8988T (cell line): Measurements from ENCODE around the gene SLAMF6.
"Not testable (repeated sequence)": the region's sequence is repeated elsewhere in the genome, so short reads cannot be mapped to it uniquely, and the experiment has no call there.

Experiments used
- DNase-seq: peaks from one replicate; pipeline ENCODE4 v3.0.0; 2011

SLAMF6 gene

DNA sequence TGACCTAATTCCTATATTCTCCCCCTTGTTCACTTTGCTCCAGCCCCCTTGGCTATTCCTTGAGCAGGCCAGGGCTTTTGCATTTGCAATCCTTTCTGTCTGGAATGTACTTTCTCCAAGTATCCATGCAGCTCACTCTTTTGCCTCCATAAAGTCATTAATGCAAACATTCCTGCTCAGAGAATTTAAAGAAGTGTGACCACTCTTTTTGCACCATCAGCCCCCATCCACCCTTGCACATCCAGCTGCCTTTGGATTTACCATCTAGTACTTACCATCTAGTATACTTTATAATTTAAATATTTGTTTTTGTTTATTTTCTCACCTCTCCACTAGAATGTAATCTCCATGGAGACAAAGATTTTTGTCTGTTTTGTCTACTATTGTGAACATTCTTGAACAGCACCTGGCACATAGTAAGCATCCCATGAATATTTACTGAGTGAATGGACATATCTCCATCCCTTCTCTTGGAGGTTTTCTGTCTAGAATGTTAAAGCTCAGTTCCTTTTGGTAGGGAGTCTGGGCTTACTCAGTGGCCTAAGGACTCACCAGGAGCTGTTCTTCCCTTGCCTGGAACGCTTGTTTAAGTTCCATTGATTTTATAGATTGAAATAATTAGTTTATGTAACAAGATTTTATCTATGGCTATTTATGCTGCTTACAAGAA lies 22.6 kb downstream of the SLAMF6 start:
- DNase-seq, result no peak

DNA sequence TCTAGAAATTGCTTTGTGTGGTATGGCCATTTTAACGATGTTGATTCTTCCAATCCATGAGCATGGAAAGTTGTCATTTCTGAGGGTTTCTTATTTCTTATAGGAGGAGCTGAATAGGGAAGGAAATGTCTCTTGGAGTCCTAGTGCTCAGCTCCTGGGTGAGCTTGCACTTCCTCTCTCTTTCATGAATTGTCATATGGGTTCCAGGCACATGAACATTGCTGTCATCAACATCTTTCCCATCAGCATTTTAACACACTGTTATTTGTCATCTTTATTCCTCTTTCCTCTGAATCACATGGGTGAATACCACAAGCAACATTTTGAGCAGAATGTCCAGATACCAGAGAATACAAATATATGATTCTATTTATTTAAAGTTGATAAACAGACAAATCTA lies 23.4 kb downstream of the SLAMF6 start:
- DNase-seq, result no peak

DNA sequence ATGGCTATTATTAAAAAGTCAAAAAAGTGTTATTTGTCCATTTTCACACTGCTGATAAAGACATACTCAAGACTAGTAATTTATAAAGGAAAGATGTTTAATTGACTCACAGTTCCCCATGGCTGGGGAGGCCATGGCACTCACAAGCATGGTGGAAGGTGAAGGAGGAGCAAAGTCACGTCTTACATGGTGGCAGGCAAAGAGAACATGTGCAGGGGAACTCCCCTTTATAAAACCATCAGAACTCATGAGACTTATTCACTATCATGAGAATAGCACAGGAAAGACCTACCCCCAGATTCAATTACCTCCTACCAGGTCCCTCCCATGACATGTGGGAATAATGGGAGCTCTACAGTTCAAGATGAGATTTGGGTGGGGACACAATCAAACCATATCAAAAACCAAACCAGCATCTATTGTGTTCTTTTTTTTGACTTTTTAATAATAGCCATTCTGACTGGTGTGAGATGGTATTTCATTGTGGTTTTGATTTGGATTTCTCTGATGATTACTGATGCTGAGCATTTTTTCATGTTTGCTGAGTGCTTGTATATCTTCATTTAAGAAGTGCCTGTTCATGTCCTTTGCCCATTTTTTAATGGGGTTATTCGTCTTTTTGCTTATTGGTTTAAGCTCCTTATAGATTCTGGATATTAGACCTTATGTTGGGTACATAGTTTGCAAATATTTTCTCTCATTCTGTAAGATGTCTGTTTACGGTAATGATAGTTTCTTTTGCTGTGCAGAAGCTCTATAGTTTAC lies 24.6 kb downstream of the SLAMF6 start:
- not testable (repeated sequence) for DNase-seq

DNA sequence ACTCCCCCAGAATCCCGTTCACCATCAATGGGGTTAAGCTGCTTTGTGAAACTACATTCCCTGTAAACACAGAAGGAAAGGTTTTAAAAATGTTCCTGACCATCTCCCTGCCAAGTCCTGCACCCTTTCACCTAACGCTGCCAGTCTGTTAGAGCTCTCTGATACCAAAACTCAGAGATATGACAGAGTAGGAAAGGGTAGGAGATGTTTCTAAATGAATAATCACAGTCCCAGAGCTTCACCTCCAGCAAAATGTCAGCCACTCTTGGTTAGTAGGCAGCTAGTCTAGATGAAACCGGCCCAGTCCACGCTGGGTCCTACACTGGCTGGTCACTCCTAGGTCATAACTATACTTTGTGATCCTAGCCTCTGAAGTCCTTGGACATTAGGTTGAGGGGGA lies 26.7 kb downstream of the SLAMF6 start:
- no peak for DNase-seq

DNA sequence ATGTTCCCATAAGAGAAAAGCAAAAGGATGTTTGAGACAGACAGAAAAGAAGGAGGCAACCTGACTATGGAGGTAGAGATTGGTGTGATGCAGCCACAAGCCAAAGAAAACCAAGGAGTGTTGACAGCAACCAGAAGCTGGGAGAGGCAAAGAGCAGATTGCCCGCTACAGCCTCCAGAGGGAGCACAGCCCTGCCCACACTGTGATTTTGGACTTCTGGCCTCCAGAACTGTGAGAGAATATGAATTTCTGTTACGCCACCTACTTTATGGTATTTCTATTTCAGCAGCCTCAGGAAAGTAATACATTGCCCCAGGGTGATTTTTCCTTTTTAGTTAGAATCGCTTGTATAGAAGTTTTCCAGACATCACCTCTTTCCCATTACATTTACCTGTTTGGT lies 28.4 kb downstream of the SLAMF6 start:
- DNase-seq, result no peak

DNA sequence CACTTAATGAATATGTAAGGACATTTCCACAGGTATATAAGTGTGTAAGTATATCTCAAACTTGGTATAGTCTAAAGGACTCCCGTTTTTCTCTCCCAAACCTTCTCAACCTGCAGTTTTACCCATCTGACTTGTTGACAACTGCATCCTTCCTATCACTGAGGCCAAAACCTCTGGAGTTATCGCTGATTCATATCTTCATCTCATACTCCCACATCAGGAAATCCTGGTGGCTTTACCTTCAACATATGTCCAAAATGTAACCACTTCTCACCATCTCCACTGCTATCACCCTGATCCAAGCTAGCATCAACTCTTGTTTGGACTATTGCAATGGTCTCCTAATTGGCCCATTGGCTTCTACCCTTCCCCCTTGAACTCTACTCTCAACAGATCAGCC lies 30.4 kb downstream of the SLAMF6 start:
- no peak for DNase-seq

DNA sequence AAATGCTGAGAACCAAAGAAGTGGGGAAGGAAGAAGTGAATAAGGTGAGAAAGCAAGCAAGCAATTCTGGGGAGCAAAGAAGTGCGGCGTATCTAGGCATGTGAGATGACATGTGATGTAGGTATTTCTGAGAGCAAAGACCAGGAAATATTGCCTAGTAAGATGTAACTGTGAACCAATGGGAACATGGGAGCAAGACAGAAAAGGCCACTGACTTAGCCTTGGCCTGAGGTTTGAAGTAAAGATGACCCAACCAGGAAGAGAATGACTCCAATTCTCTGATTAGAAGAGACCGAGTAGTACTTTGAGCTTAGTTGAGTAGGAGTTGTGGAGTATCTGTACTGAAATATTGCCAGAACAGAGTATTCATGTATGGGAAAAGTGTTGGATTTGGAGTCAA lies 31.1 kb downstream of the SLAMF6 start:
- no peak for DNase-seq

DNA sequence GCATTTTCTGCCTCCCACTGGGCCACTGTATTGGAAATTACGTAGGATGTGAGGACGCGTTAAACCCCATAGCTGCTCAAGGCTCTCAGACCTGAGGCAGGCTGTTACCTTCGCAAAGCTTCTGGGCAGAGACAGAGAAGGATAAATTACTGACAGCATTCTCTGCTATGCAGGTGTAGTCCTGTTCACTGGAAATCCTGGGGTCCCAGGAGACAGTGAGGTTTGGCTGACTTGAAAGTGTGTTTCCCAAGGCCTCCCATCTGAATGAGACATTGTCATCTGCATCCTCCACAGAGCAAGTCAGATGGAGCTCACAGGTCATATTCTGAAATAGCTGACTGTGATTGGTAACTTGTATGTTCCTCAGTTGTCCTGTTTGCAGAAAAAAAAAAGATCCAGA lies 32.0 kb downstream of the SLAMF6 start:
- DNase-seq, result no peak

DNA sequence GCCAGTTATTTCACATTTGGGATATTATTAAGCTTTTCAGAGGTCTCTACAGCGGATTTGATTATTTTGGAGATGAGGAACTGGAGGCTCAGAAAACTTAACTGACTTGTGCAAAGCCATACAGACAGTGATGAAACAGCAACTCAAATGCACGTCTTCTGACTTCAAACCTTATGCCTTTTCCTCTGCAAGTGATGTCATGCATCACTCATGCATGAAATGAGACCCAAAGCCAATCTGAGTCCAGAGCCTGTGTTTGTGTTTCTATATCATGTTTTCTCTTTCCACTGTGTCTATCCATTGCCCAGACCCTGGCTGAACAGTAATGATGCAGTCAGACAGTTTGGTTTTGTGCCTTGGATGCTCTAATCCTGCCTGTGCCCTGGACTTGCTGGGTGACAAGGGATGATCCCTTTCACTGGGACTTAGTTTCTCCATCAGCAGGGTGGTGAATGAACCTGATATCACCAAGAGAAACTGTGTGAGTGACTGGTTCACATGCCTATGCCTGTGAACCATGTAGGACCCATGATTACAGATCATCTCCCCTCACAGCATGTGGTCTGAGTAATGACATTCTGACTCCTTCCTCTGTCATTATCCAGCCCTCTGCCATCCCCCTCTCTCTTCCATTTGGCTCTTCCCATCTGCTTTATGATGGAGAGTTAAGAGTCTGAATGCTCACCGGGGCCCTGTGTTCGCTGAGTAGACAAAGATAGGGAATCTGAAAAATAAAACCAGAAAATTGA lies 33.4 kb downstream of the SLAMF6 start:
- no peak for DNase-seq

DNA sequence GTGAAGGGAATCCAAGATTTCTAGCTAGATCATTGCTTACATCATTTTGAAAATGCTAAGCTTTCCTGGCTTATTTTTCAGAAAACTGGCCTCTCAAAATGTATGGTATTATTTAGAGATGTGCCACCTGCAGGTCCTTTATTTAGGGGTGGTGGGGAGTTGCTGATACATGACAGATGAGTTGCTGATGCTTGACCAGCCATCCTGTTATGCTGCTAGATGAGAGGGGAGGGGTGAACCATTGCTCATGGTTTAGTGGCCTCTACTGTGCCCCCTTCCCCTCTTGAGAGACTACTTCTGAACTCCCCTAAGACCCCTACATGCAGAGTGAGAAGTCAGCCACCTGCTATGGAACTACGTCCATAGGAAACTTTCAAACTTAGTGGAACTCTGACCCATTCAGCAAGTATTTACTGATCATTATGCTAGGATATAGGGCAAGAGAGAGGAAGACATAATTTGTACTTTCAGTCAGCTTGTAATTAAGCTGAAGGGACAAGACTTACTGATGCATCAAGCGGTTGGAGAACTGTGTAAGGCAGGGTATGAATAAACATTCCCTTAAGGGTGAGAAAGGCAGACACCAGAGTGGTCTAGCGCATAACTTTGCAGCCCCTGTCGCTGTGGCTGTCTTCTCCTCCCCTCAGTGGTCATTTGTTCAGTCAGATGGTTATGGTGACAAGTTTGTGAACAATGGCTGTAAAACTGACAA lies 34.6 kb downstream of the SLAMF6 start:
- no peak for DNase-seq

DNA sequence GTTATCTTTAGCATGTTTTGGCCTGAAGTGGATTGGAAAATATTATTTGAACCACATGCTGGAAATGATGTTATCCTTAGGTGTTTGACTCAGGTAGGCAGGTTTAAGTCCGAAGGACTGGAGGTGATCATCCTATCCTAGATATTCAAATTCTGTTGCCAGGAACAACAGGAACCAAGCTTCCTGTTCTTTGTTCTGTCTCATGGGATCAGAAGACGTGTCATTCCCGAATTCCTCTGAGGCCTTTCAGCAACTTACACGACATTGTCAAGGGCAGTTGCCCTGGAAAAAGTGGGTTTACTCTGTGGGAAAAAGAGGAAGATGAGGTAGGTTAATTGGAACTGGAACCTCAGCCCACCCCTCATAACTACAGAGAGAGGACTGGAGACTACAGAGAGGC lies 36.6 kb downstream of the SLAMF6 start:
- DNase-seq, result no peak

DNA sequence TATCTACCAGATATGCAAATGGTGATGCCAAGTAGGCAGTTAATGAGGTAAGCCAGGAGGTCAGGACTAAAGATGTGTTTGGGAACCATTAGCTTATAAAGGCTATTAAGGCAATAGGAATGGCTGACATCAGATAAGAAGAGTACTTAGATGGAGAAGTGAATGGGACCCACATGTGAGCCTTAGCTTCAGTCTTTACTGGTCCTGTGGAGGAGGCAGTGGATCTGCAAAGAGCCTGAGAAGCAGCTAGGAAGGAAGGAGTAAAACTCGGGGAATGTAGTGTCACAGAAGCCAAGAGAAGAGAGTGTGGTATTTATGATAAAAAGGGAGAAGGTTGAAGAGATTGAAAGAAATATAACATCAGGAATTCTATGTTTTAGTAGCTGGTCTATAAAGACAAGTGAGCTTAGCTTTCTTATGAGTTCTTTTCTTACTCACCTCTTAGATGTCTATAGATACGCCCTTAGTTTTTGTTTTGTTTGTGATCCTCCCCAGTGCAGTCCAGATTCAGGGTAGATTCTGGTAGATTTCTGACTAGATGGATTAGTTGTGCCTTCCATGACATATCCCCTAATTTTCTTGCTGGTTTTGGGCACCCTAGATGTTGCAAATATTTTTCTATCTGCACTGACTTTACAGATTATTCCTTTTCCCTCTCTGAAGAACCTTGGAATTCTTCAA lies 39.4 kb downstream of the SLAMF6 start:
- DNase-seq, result no peak

DNA sequence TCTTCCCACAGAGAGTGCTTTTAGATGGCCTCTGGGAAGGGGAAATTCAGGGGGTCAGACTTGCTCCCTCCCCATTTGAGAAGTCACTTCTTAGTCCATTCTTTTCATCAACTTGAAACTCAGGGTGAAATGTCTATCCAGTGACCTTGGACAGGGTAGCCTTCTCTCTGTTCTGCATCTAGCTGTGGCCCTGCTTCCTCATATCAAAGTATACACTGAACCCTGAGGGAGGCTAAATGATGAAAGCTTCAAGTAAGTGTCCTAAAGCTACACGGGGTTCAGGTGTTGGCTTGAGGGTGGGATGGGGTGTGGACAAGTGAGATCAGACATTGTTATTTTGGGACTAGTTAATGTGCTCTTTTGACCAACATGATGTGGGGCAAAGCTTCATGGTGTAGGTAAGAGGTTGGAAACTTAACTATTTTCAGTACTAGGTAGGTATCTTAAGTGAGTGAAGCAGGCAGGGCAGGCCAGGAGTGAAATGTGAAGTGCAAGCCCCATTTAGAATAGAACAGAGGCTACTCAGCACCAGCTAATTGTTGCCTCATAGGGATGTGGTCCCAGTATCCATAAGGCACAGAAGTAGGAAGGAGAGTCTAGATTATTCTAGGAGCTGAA lies 41.0 kb downstream of the SLAMF6 start:
- DNase-seq, result no peak

DNA sequence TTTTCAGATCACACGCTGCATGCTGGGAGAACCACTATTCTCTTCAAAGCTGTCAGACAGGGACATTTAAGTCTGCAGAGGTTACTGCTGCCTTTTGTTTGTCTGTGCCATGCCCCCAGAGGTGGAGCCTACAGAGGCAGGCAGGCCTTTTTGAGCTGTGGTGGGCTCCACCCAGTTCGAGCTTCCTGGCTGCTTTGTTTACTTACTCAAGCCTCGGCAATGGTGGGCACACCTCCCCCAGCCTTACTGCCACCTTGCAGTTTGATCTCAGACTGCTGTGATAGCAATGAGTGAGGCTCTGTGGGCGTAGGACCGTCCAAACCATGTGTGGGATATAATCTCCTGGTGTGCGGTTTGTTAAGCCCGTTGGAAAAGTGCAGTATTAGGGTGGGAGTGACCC lies 42.3 kb downstream of the SLAMF6 start:
- DNase-seq, result not testable (repeated sequence)

DNA sequence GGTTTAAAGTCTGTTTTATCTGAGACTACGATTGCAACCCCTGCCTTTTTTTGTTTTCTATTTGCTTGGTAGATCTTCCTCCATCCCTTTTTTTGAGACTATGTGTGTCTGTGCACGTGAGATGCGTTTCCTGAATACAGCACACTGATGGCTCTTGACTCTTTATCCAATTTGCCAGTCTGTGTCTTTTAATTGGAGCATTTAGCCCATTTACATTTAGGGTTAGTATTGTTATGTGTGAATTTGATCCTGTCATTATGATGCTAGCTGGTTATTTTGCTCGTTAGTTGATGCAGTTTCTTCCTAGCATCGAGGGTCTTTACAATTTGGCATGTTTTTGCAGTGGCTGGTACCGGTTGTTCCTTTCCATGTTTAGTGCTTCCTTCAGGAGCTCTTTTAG lies 44.0 kb downstream of the SLAMF6 start:
- DNase-seq, result not testable (repeated sequence)

DNA sequence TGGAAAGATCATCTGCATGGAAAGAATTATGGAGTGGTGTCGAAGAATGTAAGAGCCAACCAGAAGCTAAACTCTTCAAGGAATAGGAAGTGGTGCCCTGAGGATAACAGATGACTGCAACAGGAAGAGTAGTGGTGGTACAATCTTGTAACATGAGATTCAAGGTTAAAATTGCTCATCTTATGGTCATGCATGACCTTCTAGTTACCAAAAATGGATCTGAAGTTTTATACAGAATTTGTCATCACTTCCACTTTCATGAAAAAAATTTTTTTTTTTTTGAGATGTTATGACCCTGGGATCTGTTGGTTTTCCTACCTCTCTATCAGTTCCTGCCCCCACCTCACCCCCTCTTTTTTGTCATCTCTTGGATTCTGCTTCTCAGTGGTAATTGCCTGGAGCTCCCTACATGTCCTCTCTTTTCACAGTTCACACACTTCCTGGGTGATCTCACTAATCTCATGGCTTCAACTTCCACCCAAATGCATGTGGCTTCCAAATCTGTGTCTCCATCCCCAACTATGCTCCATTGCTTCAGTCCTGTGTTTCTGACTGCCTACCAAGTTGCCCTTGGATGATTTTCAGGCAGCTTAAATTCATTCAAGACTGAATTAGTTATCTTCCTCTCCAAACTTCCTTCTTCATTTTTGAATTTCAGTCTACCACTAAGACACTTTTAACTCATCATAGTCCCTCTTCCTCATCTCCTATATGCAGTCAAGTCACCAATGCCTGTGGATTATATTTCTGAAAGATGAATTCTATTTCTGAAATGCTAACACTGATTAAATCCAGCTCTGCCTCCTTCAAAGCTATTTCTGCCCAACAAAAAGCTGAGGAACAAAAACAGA lies 48.4 kb downstream of the SLAMF6 start:
- no peak for DNase-seq

DNA sequence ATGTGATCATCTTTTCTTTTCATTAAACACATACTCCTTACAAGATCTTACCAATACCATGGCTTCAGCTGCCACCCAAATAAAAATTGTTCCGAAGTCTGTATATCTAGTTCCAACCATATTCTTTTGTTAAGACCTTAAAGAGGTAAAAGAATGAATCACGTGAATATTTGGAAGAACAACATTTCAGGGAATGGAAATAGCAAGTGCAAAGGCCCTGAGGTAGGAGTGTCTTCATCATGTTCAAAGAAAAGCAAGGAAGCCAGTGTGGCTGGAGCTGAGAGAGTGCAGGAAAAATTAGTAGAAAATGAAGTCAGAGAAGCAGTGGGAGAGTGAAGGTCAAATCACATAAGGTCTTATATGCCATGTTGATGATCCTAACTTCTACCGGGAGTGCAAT lies 50.9 kb downstream of the SLAMF6 start:
- DNase-seq, result no peak

DNA sequence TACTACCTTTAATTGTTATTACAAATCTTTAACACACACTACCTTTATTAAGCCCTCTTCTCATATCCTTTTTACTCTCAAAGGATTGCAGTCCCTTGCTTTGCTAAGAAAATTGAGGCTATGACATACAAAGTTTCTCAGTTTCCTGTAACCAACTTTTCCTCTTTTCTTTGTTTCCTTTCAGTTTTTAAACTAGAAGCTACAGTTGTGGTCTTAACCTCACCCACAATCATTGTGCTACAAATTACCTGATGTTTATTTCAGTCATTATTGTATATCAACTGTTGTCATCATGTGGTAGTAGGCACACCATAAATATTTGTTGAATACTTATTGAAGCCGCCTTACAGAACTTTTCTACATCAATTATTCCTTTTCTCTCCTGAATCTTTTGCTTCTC lies 51.8 kb downstream of the SLAMF6 start:
- no peak for DNase-seq

DNA sequence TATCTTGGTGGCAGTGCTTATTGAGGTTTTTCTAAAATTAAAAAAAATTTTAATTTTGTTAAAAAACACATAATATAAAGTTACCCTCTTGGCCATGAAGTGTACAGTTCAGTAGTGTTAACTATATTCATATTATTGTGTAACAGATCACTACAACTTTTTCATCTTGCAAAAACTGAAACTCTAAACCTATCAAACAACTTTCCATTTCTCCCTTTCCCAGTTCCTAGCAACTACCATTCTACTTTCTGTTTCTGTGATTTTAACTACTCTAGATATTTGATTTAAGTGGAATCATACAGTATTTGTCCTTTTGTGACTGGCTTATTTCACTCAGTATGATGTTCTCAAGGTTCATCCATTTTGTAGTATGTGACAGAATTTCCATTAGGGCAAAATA lies 55.5 kb downstream of the SLAMF6 start:
- no peak for DNase-seq

DNA sequence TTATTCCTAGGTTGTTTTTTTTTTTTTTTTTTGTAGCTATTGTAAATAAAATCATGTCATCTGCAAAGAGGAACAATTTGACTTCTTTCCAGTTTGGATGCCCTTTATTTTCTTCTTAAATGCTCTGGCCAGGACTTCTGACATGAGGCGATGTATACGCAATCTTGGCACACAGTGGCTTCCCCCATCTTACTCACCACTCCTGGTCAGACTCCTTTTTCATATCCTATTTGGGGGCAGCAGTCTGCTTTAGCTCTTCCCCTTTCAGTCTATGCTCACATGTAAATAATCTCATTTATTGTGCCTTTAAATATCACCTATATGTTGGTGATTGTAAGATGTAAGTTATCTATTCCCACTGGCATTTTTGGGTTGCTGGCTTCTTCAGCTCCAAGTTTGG lies 56.1 kb downstream of the SLAMF6 start:
- DNase-seq, result no peak

DNA sequence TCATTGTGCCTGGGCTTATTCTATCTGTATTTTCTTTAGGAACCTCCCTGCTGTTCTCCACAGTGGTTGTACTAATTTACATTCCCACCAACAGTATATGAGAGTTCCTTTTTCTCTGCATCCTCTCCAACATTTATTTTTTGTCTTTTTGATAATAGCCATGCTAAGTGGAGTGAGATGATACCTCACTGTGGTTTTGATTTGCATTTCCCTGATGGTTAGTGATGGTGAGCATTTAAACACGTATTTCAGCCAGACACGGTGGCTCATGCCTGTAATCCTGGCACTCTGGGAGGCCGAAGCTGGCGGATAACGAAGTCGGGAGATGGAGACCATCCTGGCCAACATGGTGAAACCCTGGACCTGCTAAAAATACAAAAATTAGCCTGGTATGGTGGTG lies 57.9 kb downstream of the SLAMF6 start:
- DNase-seq, result no peak
